A549 (cell line): ENCODE measurements around the gene TNFAIP8L1. TPM values are rescaled to one million over a fixed set of nuclear protein-coding genes. Genes with fewer than 3 reads are reported as not detected.

ENCODE experiments used
- ATAC-seq, 2 experiments: fragments of 200-7000 bp in 1 of 2; fragments of >200 bp in 1 of 2; cut with Nextera tagmentation in 1 of 2; cut with Tn5 transposase in 1 of 2; 3 replicates each; pipeline versions ENCODE4 v1.8.0 to v1.9.1; 2018 to 2020; ENCODE audit warnings: mild to moderate bottlenecking in 1 of 2, moderate library complexity in 1 of 2
- CTCF ChIA-PET: fragments of 300-600 bp; sonication (Branson Sonifier 250); formaldehyde crosslinking; extraction: SDS; loops from one replicate; lab custom pipeline; 2021; ENCODE audit warnings: antibody characterized with exemption, inconsistent platforms; lab: Yijun Ruan, JAX
- POLR2A ChIA-PET: fragments of 350-600 bp; formaldehyde crosslinking; extraction: SDS; loops from one replicate; lab custom pipeline; 2021; ENCODE audit warnings: antibody characterized with exemption, inconsistent platforms; lab: Yijun Ruan, JAX
- DNase-seq, 2 experiments: peaks; one replicate each; pipeline versions ENCODE4 v3.0.0 to v3.0.0-alpha.2; 2011 to 2016; ENCODE audit warnings: low read depth in 1 of 2, low spot score in 1 of 2
- FAIRE-seq: peaks from 2 replicates; lab custom pipeline; 2011; peaks lifted over from hg19 to GRCh38; lab: Jason Lieb, UNC
- H3K27ac ChIP-seq, 2 experiments: fragments of >200 bp; sonication (Bioruptor Twin); formaldehyde crosslinking; 3 replicates each; pipeline ENCODE4 v1.5.1; 2016 to 2017
- H3K4me1 ChIP-seq: fragments of >200 bp; sonication (Bioruptor Twin); formaldehyde crosslinking; 3 replicates; pipeline ENCODE4 v1.6.1; 2016
- H3K4me2 ChIP-seq: fragments of >200 bp; sonication (Bioruptor Twin); formaldehyde crosslinking; 3 replicates; pipeline ENCODE4 v1.6.1; 2016
- H3K4me3 ChIP-seq: fragments of >200 bp; sonication (Bioruptor Twin); formaldehyde crosslinking; 3 replicates; pipeline ENCODE4 v1.5.1; 2016
- H3K9me3 ChIP-seq: fragments of >200 bp; sonication (Bioruptor Twin); formaldehyde crosslinking; 3 replicates; pipeline ENCODE4 v1.6.1; 2016
- BCL3 ChIP-seq: fragments of >200 bp; sonication (Bioruptor Twin); formaldehyde crosslinking; IDR thresholded peaks from 3 replicates; pipeline ENCODE4 v1.6.1; 2016
- BHLHE40 ChIP-seq: IDR thresholded peaks from 2 replicates; pipeline ENCODE4 v1.6.1; 2012; ENCODE audit warnings: low read depth, low read length, inconsistent platforms
- CBX2 ChIP-seq: fragments of 200-600 bp; sonication (generic); IDR thresholded peaks from 2 replicates; pipeline ENCODE4 v1.6.1; 2016; ENCODE audit warnings: low read depth, mild to moderate bottlenecking, borderline replicate concordance
- CBX8 ChIP-seq: fragments of 200-600 bp; sonication (generic); IDR thresholded peaks from 2 replicates; pipeline ENCODE4 v1.6.1; 2016
- FOSB ChIP-seq: fragments of 250-450 bp; sonication (Bioruptor Pico); IDR thresholded peaks from 2 replicates; pipeline ENCODE4 v1.5.0; 2020; ENCODE audit warnings: mild to moderate bottlenecking, moderate library complexity
- FOSL2 ChIP-seq, 2 experiments: fragments of 450-650 bp in 1 of 2; fragments of >200 bp in 1 of 2; sonication (Bioruptor Twin) in 1 of 2; formaldehyde crosslinking; IDR thresholded peaks; 2 replicates each; pipeline versions ENCODE4 v1.5.0 to v1.6.1; 2016 to 2020; ENCODE audit warnings: mild to moderate bottlenecking in 1 of 2, moderate library complexity in 1 of 2
- HOXA7 ChIP-seq: fragments of 250-450 bp; sonication (Bioruptor Pico); IDR thresholded peaks from 2 replicates; pipeline ENCODE4 v1.5.0; 2020; ENCODE audit warnings: mild to moderate bottlenecking, moderate library complexity
- KDM1A ChIP-seq: fragments of 200-600 bp; sonication (generic); IDR thresholded peaks from 2 replicates; pipeline ENCODE4 v1.6.1; 2016; ENCODE audit warnings: low read depth, mild to moderate bottlenecking
- MAX ChIP-seq: IDR thresholded peaks from 2 replicates; pipeline ENCODE4 v1.6.1; 2012
- MYC ChIP-seq: IDR thresholded peaks from 2 replicates; pipeline ENCODE4 v1.6.1; 2012; ENCODE audit warnings: mild to moderate bottlenecking, inconsistent platforms, low read length, improper control_type of control experiment, borderline replicate concordance
- NPAS2 ChIP-seq: fragments of 250-450 bp; sonication (Bioruptor Pico); IDR thresholded peaks from 2 replicates; pipeline ENCODE4 v1.8.0; 2022; ENCODE audit warnings: mild to moderate bottlenecking, moderate library complexity, borderline replicate concordance
- PBX3 ChIP-seq: IDR thresholded peaks from 2 replicates; pipeline ENCODE4 v1.6.1; 2012
- RAD21 ChIP-seq, 2 experiments: fragments of >200 bp in 1 of 2; sonication (Bioruptor Twin) in 1 of 2; formaldehyde crosslinking in 1 of 2; IDR thresholded peaks in 1 of 2; conservative IDR thresholded peaks in 1 of 2; 2 replicates in 1 of 2; 3 replicates in 1 of 2; pipeline ENCODE4 v1.6.1; 2012 to 2018; ENCODE audit warnings: inconsistent platforms in 1 of 2
- SMC3 ChIP-seq: fragments of >200 bp; sonication (Bioruptor Twin); formaldehyde crosslinking; IDR thresholded peaks from 3 replicates; pipeline ENCODE4 v1.6.1; 2018; ENCODE audit warnings: inconsistent platforms
- USF2 ChIP-seq: fragments of 450-650 bp; IDR thresholded peaks from 2 replicates; pipeline ENCODE4 v1.6.1; 2014; ENCODE audit warnings: antibody characterized with exemption
- ZC3H11A ChIP-seq: fragments of 450-650 bp; IDR thresholded peaks from 2 replicates; pipeline ENCODE4 v1.6.1; 2014; ENCODE audit warnings: antibody characterized with exemption, mild to moderate bottlenecking
- ZFP36 ChIP-seq: fragments of 450-650 bp; IDR thresholded peaks from 2 replicates; pipeline ENCODE4 v1.6.1; 2014; ENCODE audit warnings: borderline replicate concordance; ENCODE audit not compliant: partially characterized antibody
- ZNF302 ChIP-seq: fragments of 250-450 bp; sonication (Bioruptor Pico); IDR thresholded peaks from 2 replicates; pipeline ENCODE4 v1.9.0; 2021; ENCODE audit warnings: inconsistent platforms, mild to moderate bottlenecking, moderate library complexity
- WGBS: methylation state at CpG from one replicate; pipeline ENCODE4 v1.1.6; 2017; ENCODE audit errors: missing lambda C conversion rate; 5-methylcytosine and 5-hydroxymethylcytosine counted together
- polyA plus RNA-seq, 4 experiments: library from polyadenylated mRNA; depleted of rRNA in 3 of 4; stranded (reverse); fragments of >200 nt; fragmentation: RNase III in 1 of 4; extraction: RNeasy Plus Mini Kit Qiagen cat#74134 plus additional on column Dnase treatment in 1 of 4; gene quantifications; 2 replicates in 3 of 4; 3 replicates in 1 of 4; pipeline ENCODE4 v1.2.3, GENCODE V29; 2011 to 2017

The TNFAIP8L1 gene
- polyA plus RNA-seq, 2 of the 4 experiments (the other 2 are of a cell fraction) = 3.2 to 5.9 TPM

- WGBS = 90% methylated on average over 2 of the region's 2 CpGs
- Histone ChIP-seq H3K4me3 (no peak overlapping the region), H3K4me2 (no peak overlapping the region), H3K9me3 (no peaks in the 10 kb centered on the region), H3K27ac (no peak overlapping the region), H3K4me1 (peaks cover 4% of the 10 kb centered on the region; the same call in 1 of the 3 replicates)
- ChIA-PET CTCF (interaction anchor here (0.5 to 2.3 kb wide), 5 partner anchors 9 to 211 kb away, joined by 3 to 6 read pairs (median 3); partner anchors contain the start of gene SEMA6B), POLR2A (no interaction called here)
- ATAC-seq (no peak; a peak in 2 of 6 replicates), FAIRE-seq (no peak), DNase-seq (no peak)
- TF ChIP-seq ZNF302 (CRISPR knock-in tag) (no peak), ZFP36 (no peak), FOSL2 (IDR thresholded peaks at IDR 0.05) (no peak), FOSL2 (CRISPR knock-in tag; IDR thresholded peaks at IDR 0.05) (no peak), CBX8 (no peak), HOXA7 (CRISPR knock-in tag) (no peak), RAD21 (conservative IDR thresholded peaks at IDR 0.05 in 1 of 2, IDR thresholded peaks at IDR 0.05 in 1 of 2) (no peak), SMC3 (no peak), BHLHE40 (no peak), NPAS2 (CRISPR knock-in tag) (no peak), MAX (no peak)
Observed at GRCh38 chr19:4650159-4650558, 10.8 kb downstream of the TNFAIP8L1 start.

GRCh38 chr19:4652075-4652474, 12.8 kb downstream of the TNFAIP8L1 start:
- FAIRE-seq (no peak), DNase-seq (no peak), ATAC-seq (no peak)
- Histone ChIP-seq H3K4me3 (no peak overlapping the region), H3K27ac (no peak overlapping the region), H3K4me2 (no peak overlapping the region), H3K4me1 (peaks cover 4% of the 10 kb centered on the region; the same call in 1 of the 3 replicates), H3K9me3 (no peaks in the 10 kb centered on the region)
- POLR2A ChIA-PET = no interaction called here
- CTCF ChIA-PET = interaction anchor here (1.1 to 2.3 kb wide), 2 partner anchors 7 to 16 kb away, joined by 3 to 6 read pairs; no protein-coding TSS in a partner anchor
- no peak for TF ChIP-seq CBX2
- TF ChIP-seq ZC3H11A = no peak
- WGBS = 96% methylated on average over 39 of the region's 44 CpGs

GRCh38 chr19:4653793-4654436, 14.6 kb downstream of the TNFAIP8L1 start:
- peaks cover 4% of the 10 kb centered on the region; the same call in 1 of the 3 replicates for H3K4me1 ChIP-seq
- ChIA-PET CTCF (interaction anchor here (0.6 to 3.2 kb wide), 2 partner anchors 9 to 17 kb away, joined by 3 to 17 read pairs; no protein-coding TSS in a partner anchor), POLR2A (no interaction called here)
- FAIRE-seq (no peak), DNase-seq (no peak), ATAC-seq (peak; percentile 52; a peak in 4 of 6 replicates)
- H3K4me2 ChIP-seq = no peak overlapping the region
- H3K27ac ChIP-seq = no peak overlapping the region
- 86% methylated on average over 13 of the region's 13 CpGs for WGBS
- H3K9me3 ChIP-seq = no peaks in the 10 kb centered on the region
- H3K4me3 ChIP-seq = no peak overlapping the region
- no peak for TF ChIP-seq KDM1A
- no peak for TF ChIP-seq USF2
- TF ChIP-seq CBX2 = no peak
- no peak for TF ChIP-seq MYC

- ChIA-PET CTCF (interaction anchor here (0.6 to 3.2 kb wide), 2 partner anchors 10 to 18 kb away, joined by 3 to 17 read pairs; no protein-coding TSS in a partner anchor), POLR2A (no interaction called here)
- H3K9me3 ChIP-seq = no peaks in the 10 kb centered on the region
- H3K4me3 ChIP-seq = no peak overlapping the region
- no peak; a peak in 1 of 6 replicates for ATAC-seq
- H3K4me2 ChIP-seq = no peak overlapping the region
- DNase-seq = no peak
- TF ChIP-seq ZFP36 = peak; percentile 60
- no peak for TF ChIP-seq PBX3
- no peak for TF ChIP-seq BCL3
- no peak for TF ChIP-seq FOSB (CRISPR knock-in tag)
- H3K27ac ChIP-seq = no peak overlapping the region
- peaks cover 4% of the 10 kb centered on the region; the same call in 1 of the 3 replicates for H3K4me1 ChIP-seq
- FAIRE-seq = no peak
- WGBS = 90% methylated on average over 24 of the region's 27 CpGs
Observed at GRCh38 chr19:4654437-4655361, 15.4 kb downstream of the TNFAIP8L1 start.
